D341Med (cell line): Measurements from ENCODE around the gene PLEKHG5.

Experiments used
- DNase-seq: peaks from one replicate; pipeline ENCODE4 v3.0.0; 2012; ENCODE audit warnings: low spot score

The PLEKHG5 gene

GRCh38 chr1:6425658-6426057 is 65.8 kb downstream of the PLEKHG5 start:
- DNase-seq, result no peak

DNA sequence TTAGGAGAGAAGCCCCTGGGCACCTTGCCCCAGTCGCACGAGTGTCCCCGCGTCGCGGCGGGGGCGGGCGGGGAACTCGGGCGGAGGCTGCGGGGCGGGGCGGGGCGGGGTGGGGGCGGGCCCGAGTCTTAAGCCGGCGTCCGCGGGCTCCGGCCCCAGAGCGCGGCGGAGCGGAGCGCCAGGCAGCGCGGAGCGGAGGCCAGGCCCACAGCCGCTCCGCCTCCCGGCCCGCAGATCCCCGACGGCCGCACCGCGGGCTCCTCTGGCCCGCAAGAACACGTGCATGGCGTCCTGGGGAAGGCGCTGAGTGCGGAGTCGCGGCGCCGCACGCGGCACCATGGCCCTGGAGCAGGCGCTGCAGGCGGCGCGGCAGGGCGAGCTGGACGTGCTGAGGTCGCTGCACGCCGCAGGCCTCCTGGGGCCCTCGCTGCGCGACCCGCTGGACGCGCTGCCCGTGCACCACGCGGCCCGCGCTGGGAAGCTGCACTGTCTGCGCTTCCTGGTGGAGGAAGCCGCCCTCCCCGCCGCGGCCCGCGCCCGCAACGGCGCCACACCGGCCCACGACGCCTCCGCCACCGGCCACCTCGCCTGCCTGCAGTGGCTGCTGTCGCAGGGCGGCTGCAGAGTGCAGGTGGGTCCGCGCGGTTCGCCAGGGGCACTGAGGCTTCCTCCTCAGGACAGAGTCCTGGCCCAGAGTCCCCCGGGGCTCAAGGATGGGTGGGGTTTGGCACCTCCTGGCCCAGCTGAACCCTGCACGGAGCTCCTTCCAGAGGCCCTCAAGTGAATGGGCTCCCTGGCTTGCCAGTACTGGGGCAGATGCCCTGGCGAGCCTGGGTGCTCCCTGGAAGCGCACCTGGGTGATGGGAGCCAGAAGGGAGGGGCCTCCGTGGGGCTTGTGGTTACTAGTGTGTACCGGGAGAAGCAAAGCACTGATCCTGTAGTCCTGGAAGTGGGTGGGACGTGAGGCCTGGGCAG is 66.6 kb downstream of the PLEKHG5 start, which contains the start of gene ESPN:
Gene ESPN (plus strand): TSS at position 158 of the 975 bp plus-strand sequence. CDS start 180 bp downstream, at position 338.
- peak; percentile 73 for DNase-seq

GRCh38 chr1:6424000-6424565 is 67.4 kb downstream of the PLEKHG5 start:
- no peak for DNase-seq

DNA sequence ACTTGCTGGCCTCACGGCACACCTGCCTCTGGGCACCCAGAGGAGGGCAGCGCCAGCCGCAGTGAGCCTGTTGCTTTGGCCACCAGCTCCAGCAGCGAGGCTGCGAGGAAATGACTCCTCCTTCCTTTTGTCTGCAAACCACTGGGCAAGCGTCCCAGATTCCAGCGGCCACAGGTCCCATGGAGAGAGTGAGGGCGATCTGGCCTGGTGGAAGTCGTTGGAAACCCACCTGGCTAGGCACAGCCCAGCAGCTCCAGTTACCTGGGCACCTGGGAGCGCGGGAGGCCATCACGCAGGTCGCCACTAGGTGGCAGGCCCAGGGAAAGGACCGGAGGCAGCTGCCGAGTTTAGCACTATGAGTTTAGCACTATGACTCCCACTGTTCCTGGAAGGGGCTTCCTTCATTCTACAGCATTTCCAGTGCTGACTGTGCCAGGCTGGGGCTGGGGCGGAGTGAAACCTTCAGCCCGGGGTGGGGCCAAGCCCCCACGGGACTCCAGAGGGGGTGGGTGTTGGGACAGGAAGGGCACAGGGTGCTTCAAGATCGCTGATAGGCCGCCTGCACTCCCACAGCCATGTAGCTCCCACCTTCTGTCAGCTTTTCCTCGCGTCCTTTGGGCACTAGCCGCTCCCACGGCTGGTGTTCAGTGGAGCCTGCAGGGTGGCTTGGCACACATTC is 68.0 kb downstream of the PLEKHG5 start:
- DNase-seq, result peak; percentile 77

- no peak for DNase-seq
These were observed 70.2 kb downstream of the PLEKHG5 start for GRCh38 chr1:6421266-6421665.

DNA sequence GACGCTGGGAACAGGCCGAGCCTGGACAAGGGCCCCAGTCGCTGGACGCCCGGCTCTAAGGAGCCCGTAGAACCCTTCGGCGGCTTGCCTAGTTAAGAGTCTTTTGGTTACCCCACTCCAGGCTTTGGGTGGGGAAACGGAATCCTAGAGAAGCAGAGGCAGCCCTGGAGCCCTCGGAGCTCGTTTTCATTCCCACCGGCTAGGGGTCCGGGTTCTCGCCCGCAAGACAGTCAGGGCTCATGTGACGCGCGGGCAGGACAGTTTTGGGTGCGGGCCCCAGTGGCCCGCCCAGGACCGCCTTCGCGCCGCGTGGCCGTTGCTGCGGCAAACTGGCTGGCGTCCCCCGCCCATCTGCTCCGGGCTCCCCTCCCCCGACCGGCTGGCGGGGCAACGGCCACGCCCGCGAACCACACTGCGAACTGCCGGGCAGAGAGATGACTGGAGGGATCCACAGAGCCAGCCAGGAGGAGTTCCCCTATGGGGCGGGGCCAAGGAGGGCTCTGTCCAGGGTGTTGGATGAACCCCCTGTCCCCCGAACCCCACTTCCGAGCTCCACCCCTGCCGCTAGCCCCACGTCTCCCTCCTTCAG is 70.9 kb downstream of the PLEKHG5 start:
- DNase-seq, result no peak

DNA sequence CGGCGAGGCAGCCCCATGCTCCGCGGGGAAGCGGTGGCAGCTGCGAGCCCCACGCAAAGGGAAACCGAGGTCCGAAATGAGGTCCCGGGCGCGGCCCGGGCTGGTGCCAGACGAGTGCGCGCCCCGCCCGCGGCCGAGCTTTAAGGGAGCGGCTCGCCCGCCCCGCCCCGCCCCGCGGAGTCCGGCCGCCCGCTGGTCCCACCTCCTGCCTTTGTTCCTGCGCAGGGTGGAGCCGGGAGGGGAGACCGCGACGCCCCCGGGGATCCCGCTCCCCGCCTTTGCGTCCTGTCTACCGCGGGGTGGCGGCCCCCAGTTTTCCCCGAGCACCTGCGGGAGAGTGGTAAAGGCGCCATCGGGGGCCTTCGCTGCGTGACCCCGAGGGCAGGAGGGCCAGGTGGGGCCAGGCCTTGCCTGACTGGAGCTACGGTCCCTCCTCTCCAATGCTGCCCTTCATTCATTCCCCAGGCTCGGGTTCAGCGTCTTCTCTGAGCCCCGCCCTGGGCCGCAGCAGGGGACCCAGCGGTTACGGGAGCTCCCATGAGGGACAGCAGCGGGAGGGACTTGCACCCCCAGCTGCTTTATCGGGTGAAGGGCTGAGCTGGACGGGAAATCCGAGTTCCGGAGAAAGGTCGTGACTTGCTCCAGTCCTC is 71.5 kb downstream of the PLEKHG5 start, which contains the start of gene HES2:
Gene HES2 (minus strand): TSS at position 116 of the 650 bp plus-strand sequence. CDS start 99 bp downstream, at position 17.
- peak; percentile 58 for DNase-seq

DNA sequence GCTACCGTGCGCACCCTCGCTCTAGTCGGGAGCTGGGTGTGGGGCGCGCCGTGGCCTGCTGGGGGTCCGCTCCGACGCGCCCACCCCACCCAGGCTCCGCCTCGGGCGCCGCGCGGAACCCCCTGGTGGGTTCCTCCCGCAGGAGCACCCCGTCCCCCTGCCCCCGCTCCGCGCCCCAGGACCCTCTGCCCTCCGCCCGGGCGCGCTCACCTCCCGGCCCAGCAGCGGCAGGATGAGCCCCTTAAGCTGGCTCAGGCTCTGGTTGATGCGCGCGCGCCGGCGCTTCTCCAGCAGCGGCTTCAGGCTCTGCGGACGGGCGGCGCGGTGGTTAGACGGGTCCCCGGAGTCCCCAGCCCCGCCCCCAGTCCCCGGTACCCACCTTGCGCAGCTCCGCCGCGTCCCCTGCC is 72.1 kb downstream of the PLEKHG5 start:
- DNase-seq, result peak; percentile 75

DNA sequence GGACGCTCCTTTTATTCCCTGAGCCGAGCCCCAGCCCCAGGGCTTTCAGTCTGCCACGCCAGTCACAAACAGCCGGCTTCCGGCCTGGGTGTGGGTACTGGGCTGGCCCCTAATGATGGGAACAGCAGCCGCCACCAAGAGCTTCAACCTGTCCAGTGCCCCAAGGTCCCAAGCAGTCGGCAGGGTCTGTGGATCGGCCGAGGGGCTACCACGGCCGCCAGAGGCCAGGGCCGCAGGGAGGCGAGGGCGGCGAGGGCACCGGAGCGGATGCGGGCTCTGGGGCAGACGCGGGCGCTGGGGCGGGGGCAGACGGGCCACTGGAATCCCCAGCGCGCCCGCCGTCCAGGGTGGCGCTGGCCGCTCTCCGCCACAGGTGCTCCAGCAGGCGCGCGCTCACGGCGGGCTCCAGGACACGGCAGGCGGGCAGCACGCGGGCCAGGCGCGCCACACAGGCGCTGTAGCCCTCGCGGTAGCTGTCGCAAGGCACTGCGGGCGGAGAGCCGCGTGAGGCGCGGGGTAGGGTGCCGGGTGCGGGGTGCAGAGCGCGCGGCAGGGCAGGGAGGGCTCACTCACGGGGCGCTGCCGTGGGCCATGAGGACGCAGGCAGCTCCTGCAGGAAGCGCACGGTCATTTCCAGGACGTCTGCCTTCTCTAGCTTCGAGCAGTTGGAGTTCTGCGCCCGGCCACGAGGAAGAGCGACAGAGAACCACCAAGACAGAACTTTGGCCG is 72.6 kb downstream of the PLEKHG5 start:
- no peak for DNase-seq

DNA sequence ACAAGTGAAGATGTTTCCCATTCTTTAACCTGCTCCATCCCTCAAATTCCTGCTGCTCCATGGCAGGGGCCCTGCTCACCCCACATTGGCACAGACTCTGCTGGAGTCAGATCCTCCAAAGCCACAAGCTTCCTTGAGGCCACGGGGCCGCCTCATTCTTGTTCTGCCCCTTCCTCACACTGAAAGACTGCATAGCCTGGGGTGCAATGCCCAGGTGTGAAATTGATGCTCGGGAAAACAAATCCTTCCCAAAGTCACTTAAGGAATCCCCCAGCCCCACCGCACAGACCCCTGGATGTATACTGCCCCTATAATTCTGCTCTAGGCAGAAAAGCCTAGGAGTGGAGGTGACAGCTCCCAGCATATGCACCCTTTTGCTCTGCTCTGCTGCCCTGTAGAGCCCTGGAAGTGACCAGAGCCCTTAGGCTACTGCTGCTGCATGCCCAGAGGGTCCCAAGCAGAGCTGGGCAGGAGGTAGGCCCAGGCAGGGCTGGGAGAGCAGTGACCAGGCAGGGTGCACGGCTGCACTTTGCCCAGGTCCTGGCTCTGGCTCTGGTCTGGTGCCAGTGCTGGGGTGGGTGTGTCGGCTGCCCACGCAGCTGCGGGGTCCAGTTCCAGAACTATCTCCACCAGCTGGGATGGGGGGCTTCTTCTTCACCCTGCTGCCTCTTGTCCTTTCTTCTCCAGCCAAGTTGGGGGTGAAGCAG is 73.4 kb downstream of the PLEKHG5 start:
- no peak for DNase-seq
